Putamen (tissue), 1 donor: ENCODE data around the gene TMEM132C.
A peak's percentile ranks its signal among the peaks of the same experiment; 100 is the strongest.

ENCODE experiments used
- DNase-seq: peaks from one replicate; pipeline ENCODE4 v3.0.0-alpha.2; 2016; ENCODE audit warnings: low spot score

TMEM132C gene

DNA sequence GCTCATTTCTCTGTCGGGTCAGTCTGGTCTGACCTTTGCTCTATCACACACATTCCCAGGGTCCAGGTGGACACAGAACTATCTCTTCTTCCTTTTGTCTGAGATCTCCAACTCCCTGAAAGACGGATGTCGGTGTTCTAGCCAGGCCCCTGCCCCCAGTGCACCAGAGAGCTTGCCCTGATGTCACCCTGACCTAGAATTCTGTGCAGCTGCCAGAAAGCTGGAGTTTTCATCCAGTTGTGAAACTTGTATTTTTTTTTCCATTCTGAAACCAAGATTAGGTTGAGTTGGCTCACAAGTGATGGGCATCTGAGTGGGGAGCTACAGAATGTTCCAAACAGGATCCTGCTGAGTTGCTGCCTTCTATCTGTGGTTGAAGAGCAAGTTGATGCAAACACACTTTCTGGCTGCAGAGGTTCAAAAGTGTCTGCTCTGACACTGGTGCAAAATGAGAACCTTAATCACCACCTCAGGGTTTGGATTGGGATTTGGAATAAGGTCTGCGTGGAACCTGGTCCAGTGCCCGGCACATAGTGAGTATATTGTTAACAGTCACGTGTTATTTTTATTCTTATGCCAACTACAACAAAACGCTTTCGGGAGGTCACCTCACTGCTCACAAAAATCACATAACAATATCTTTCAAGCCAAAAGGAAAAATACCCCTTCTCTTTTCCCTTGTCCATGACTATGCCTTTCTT, 345.3 kb downstream of the TMEM132C start:
- DNase-seq = no peak

DNA sequence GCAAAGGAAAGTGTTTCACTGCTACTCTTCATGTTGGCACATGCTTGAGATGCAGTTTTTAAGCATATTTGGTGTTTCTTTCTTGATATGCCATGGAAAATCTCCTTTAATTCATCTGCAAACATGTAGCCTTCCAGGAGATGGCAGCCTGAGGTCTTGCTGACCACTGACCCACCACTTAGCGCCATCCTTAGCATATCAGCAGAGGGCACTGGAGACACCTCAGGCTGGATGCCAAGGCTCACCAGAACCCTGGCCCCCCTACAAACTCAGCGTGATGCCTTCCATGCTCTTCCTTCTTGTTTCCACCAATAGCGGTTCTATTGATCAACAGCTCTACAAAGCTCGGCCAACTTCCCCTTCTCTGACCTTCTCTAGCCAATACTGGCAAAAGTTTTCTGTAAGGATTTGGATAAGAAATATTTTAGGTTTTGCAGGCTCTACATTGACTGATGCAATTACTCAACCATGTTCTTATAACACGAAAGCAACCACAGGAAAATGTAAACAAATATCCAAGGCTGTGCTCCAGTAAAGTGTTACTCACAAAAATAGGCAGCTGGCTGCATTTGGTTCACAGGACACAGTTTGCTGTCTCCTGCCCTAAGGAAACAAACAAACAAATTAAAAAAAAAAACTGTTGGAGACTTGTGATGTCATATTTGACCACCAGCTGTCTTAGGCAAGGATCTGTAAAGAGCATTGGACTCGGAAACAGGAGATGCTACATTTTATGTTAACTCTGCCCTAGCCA, 347.0 kb downstream of the TMEM132C start:
- no peak for DNase-seq

DNA sequence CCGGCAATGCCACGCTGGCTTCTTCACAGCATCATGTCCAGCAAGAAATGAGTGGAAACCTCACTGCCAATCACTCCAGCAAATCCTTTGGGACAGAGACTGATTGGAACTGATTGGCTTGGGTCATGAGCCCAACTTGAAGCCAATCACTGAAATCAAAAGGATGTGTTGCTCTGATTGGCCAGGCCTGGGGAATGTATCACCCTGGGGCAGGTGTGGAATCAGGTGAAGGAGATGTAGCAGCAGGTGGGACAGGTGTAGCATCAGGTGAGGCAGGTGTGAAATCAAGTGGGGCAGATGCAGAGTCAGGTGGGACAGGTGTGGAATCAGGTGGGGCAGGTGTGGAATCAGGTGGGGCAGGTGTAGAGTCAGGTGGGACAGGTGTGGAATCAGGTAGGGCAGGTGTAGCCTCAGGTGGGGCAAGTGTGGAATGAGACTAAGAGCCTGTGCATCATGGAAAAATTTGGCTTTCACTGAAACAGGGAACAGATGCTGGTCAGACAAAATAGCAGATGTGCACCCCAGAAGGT, 350.4 kb downstream of the TMEM132C start:
- no peak for DNase-seq

GRCh38 chr12:128619263-128619662, 352.3 kb downstream of the TMEM132C start:
- DNase-seq = no peak

GRCh38 chr12:128621304-128621703, 354.3 kb downstream of the TMEM132C start:
- DNase-seq = no peak

- DNase-seq = no peak
These were observed 356.8 kb downstream of the TMEM132C start for GRCh38 chr12:128623748-128624147.

- no peak for DNase-seq
These were observed 359.9 kb downstream of the TMEM132C start for GRCh38 chr12:128626808-128627320.

GRCh38 chr12:128627659-128628058, 360.7 kb downstream of the TMEM132C start:
- DNase-seq = no peak

DNA sequence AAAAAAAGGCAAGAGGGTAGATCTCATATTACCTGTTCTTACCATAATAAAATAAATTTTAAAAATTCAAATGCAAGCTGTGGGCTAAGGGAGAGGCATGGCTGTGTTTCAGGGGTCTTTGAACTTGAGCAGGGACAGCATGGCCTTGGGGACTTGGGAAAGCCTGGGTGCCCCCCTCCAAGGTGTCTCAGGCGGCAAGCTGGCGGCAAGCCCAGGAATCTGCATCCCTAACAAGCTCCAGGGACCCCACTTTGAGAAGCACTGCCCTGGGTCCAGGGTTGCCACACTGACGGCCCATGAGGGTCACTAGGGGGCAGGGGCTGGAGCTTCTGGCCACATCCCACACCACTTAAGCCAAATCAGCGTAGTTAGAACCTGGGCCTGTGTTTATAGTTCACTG, 363.0 kb downstream of the TMEM132C start:
- DNase-seq = no peak

DNA sequence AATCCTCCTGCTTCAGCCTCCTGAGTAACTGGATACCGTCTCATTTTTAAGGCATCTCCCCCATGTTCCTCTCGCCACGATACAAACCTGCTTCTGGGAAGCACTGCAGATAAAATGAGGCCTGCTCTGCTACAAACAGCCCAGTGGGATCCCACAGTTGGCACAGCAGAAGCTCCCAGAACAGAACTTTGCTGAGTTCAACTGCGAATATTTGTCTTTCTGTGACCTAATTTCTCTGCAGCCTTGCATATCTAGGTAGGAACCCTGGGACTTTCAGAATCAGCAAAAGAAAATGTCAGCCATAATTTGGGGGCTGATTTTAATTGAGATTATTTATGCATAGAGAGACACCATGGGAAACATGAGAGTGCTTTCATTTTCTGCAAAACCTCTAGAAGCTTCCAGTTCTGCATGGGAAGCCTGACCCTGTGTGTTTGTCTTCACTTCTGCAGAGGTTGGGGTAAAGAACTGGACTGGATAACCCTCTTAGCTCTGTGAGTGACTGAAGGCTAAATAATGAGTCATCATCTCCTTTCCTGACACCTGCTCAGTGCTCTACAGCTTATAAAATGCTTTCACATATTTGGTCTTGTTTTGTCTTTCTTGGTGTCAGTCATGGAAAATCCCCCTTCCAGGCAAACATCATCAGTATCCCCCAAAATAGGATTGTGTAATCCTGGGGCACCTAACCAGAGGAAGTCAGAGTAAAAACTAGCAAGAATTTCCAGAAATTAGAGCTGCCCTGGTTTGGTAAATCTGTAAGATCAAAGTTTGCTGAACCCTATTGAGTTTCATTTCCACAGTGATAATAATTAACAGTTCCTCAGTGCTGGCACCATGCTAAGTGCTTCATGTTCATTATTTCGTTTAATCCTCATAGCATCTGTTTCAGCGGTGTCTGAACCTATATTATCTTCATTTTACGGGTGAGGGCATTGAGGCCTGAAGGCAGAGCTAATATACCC, 371.0 kb downstream of the TMEM132C start:
- no peak for DNase-seq

- DNase-seq = no peak
These were observed 372.1 kb downstream of the TMEM132C start for GRCh38 chr12:128639089-128639488.

- no peak for DNase-seq
These were observed 376.2 kb downstream of the TMEM132C start for GRCh38 chr12:128643155-128643554.

DNA sequence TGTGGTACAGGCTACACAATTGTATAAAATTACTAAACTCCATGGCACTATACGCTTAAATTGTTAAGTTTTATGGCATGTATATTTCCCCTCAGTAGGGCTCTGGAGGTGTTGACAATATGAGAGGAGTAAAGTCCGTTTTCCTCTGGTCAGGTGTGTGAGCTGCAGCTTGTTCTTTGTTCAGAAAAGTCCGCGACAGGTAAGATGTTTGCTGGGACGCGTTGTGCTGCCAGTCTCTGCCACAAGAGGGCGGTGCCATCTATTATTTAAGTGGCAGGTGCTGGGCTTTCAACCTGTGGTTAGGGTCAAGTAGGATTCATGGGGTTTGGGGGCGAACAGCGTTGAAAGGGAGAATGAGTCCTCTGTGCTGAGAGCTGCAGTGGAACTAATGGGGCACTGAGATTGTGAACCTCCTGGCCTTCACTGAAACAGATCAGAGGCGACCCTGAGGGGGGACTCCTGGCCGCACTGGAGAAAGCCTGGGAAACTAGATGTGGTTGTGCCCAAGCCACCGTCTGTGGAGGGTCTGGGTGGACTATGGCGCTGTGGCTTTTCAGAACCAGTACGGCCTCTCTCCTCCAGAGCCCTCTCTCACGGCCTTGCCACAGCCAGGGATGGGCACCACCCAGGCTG, 377.8 kb downstream of the TMEM132C start:
- no peak for DNase-seq

DNA sequence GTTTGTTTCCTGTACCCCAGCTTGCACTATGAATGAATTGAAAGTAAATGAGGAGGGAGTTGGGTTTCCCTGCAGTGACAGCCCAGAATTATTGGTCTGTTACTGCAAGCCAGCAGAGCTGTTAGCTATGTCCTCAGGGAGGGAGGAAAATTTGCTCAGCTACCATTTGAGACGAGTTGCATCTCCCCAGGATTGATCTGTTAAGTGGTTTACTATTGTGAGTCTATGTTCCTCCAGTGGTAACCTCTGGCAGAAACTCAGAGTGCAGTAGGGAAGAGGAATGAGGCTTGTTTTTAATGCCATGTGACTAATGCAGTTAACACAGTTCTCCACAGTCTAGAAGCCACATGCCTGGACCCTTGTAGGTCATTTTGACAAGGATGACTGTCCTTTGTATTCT, 382.9 kb downstream of the TMEM132C start:
- no peak for DNase-seq

- DNase-seq = peak; percentile 25
These were observed 385.3 kb downstream of the TMEM132C start for GRCh38 chr12:128652136-128652751.

DNA sequence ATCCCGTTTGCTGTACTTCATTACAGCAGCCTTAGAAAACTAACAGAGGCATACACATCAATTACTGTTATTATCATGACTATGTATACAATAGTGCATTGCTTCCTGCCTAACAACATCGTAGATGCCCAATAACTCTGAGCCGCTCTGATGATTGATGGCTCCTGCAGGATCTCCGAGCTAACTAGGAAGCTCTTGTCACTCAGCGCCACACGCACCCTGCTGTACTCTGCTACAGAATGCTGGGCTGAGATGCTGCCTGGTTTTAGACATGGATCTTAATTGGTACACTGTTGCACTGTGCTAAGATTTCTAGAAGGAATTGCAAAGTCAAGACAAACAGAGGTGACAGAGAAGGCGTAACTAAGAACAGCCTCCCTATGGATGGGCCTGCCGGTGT, 387.5 kb downstream of the TMEM132C start:
- no peak for DNase-seq

DNA sequence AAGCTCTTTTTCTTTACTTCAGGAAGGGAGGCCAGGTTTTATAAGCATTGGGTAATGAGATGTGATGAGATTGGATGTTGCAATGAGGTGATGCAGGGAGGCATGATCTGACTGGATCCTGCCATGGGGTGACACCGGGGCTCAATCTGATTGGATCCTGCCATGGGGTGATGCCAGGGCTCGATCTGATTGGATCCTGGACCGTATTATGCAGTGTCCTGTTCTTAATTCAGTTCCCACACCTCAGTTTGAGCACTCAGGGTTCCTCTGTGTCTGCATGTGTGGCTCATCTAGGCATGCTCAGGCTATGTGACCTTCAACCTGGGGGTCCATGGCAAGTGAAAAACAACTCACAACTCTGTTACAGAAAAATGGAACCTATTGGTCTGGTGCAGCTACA, 390.4 kb downstream of the TMEM132C start:
- no peak for DNase-seq

DNA sequence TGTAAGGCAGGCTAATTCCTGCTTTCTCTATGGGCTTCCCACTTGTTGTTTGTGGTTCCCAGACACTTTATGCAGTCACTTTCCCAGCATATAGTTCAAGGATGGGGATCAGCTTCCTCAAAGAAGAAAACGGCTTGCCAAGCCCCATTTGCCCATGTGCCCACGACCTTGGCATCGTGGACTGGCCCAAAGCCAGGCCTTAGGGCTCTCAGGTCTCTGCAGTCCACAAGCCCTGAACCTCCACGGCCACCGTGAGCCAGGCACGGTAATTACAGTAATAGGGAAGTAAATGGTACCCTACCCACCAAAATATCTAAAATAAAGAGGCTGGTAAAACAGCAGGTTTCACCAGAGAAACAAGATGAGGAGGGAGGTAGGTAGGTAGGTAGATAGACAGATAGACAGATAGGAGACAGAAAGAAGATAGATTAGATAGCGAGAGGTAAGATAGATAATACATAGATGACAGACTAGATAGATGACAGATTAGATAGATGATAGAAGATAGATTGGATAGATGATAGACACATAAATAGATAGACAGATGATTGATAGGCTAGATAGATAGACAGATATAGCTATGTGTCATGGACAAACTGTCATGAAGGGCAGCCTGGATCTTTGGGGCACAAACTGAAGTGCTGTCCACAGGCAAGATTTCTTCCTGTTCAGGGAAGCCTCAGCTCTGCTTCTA, 393.7 kb downstream of the TMEM132C start:
- DNase-seq = no peak

GRCh38 chr12:128661226-128661569, 394.2 kb downstream of the TMEM132C start:
- no peak for DNase-seq

DNA sequence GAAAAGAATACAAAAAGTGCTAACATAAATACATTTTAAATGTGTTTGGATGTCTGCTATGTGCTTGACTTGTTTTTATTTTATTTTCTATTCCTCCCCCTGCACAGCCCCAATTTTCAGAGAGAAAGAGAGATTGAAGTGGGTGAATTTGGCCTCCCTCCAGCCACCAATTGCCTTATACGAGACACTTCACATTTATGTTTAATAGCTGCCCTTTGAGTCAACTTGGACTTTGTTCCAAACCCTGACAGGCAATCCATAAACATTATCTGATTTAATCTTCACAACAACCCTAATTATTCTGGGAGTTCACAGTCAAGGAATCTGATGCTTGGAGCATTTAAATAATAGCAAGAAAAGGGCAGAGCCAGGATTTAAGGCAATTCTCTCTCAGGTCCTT, 395.1 kb downstream of the TMEM132C start:
- DNase-seq = no peak

DNA sequence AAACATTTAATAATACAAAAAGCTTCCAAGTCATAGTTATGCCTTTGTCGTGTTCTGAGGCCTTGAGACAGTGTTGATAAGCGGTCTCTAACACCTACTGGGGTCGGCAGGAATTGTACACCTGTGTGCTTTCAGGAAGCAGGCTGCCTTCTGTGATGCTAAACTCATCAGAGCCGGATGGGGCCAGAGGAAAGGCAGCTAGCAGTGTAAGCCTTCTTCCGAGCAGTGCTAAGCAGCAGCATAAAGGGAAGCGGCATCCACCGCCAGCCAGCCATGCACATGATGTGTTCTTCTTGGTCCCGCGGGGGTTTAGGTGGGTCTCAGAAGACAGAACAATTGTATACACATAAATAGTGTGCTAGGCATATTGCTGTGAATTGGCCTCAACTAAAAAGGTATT, 397.5 kb downstream of the TMEM132C start:
- DNase-seq = no peak
